Daoy (cell line): ENCODE measurements around the gene MRE11. TPM values are rescaled to one million over a fixed set of nuclear protein-coding genes. Genes with fewer than 3 reads are reported as not detected.
"Not testable (repeated sequence)": the region's sequence is repeated elsewhere in the genome, so short reads cannot be mapped to it uniquely, and the experiment has no call there.

Experiments used
- DNase-seq: peaks from one replicate; pipeline ENCODE4 v3.0.0-alpha.2; 2015; ENCODE audit warnings: low read depth
- total RNA-seq: library from RNA; depleted of rRNA; stranded (reverse); fragments of >200 nt; shearing (Covaris generic); gene quantifications from 2 replicates; pipeline ENCODE4 v1.2.3, GENCODE V29; 2014

The MRE11 gene
- total RNA-seq, 1 experiment from 2014 or later: 25.2 TPM

DNA sequence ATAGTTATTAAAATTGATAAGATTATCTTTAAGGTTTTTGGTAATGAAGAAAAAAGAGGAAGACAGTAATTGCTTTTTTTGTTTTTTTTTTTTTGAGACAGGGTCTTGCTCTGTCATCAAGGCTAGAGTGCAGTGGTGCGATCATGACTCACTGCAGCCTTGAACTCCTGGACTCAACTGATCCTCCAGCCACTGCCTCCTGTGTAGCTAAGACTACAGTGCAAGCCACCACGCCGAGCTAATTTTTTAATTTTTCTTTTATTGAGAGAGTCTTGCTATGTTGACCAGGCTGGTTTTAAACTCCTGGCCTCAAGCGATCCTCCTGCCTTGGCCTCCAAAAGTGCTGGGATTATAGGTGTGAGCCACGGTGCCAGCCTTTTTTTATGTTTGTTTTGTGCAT, 12.9 kb upstream of the MRE11 start:
- DNase-seq: not testable (repeated sequence)

GRCh38 chr11:94504689-94505293, 11.1 kb upstream of the MRE11 start:
- DNase-seq: peak; percentile 23

GRCh38 chr11:94501522-94501921, 7.9 kb upstream of the MRE11 start:
- no peak for DNase-seq

DNA sequence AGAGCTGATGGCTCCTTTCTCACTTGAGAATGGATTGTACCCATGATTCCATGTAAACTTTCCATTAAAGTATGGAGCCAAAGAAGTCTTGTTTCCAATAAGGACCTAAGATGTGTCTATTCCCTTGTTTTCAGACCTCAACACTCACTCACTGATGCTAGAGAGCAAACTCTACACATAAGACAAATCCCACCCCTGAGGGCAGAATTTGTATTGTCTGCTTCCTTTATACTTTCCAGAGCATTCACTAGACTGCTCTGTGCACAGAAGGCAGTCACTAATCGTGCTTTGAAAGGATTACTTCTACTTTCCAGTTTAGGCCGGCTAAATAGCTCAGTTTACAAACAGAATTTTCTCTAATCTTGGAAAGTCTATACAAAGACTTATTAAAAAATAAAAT, 6.5 kb upstream of the MRE11 start:
- no peak for DNase-seq

DNA sequence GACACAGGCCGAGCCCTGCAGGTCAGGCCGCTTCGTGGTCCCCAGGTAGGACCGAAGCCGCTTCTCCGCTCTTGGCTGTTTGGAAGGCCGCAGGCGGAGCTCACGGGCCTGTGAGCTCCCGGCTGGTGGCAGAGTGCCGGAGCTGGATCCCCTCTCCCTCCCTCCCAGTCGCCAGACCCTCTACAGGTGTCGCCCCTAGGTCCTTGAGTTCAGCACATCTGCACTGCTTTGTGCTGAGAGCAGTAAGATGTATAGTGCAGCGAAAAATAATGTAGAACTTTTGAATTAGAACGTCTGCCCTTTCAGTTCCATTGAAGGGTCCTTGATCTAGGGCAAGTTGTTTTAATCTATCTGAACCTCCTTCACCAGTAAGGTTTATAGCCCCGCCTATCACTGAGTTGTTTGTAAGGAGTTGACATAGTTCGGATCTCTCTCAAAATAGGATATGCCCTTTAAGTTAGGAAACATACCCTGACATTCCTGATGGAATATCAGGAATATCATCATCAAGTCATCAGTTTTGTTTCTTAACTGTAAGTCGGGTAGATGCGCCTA, 559 bp upstream of the MRE11 start:
- no peak for DNase-seq

GRCh38 chr11:94486068-94486467, 7.6 kb downstream of the MRE11 start:
- DNase-seq: no peak

DNA sequence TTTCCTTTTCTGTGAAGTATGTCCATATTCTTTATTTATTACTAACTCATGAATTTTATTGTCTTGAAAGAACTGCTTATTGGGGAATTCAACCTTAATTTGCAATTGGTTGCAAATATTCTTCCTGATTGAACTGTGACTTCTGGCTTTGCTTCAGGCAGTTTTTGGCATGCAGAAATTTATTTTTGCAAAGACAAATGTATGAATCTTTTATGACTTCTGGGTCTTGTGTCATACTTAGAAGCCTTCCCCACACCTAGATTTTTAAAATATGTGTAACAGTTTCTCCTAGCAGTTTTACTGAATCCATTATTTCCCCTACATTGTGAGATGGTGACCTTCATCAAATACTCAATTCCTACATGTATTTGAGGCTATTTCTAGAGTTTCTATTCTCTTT, 12.3 kb downstream of the MRE11 start:
- DNase-seq: no peak

- no peak for DNase-seq
These were observed 16.0 kb downstream of the MRE11 start for GRCh38 chr11:94477624-94478023.

GRCh38 chr11:94472916-94473799, 20.5 kb downstream of the MRE11 start:
- no peak for DNase-seq

DNA sequence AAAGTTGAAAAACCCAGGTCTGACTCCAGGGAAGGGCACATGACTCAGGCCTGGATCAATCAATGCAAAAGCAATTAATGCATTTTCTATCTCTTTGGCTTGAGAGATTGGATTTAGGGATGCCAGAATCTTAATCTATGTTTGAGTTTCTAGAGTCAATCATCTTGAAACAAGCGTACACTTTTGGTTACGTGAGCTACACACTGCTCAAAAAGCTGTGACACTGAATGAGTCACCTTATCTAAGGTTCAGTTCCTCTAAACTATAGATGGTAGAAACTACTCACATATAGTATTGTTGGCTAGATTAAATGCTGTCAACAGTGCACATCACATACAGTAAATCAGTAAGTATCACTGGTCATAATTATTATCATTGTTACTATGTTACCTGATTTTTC, 24.2 kb downstream of the MRE11 start:
- DNase-seq: no peak

- no peak for DNase-seq
These were observed 34.1 kb downstream of the MRE11 start for GRCh38 chr11:94459576-94459975.

GRCh38 chr11:94457118-94458029, 36.3 kb downstream of the MRE11 start:
- no peak for DNase-seq

- no peak for DNase-seq
These were observed 37.8 kb downstream of the MRE11 start for GRCh38 chr11:94455861-94456260.

GRCh38 chr11:94454301-94454700, 39.3 kb downstream of the MRE11 start:
- no peak for DNase-seq

DNA sequence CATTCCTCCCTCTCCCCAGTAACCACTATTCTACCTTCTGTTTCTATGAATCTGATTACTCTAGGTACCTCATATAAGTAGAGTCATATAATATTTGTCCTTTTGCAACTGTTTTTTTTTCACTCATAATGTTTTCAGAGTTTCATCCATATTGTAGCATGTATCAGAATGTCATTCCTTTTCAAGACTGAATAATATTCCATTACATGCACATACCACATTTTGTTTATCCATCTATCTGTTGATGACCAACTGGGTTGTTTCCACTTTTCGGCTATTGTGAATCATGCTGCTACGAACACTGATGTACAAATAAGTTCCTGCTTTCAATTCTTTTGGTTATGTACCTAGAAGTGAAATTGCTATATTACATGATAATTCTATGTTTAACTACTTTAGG, 40.7 kb downstream of the MRE11 start:
- DNase-seq: no peak

GRCh38 chr11:94450048-94450447, 43.6 kb downstream of the MRE11 start:
- DNase-seq: no peak

DNA sequence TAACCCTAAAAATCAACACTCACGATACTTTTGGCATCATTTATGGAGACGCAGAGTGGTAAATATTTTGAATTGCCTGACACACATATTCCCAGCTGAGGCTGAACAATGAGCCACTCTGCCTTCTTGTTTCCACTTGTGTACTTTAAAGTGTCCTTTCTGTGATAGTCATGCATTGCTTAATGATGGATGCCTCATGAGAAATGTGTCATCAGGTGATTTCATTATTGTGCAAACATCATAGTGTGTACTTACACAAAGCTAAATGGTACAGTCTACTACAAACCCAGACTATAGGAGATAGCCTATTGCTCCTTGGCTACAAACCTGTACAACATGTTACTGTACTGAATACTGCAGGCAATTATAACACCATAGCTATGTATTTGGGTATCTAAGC, 44.2 kb downstream of the MRE11 start:
- peak; percentile 15 for DNase-seq

DNA sequence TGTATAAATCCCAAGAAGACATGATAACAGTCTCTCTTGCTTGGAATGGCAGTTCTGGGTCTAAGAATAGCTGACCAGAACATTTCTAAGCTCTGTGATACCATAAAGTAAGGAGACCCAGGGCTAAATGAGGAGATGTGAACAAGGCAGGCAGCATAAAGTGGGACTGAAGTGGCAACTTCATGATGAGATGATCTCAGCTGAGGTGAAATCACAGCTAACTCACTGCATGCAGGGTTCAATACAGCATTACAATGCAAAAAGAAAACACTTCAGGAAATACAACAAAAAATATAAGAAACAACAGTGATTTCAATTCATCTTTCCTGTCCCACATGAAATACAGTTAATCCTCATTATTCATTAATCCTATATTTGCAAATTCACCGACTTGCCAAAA, 44.6 kb downstream of the MRE11 start:
- DNase-seq: no peak

DNA sequence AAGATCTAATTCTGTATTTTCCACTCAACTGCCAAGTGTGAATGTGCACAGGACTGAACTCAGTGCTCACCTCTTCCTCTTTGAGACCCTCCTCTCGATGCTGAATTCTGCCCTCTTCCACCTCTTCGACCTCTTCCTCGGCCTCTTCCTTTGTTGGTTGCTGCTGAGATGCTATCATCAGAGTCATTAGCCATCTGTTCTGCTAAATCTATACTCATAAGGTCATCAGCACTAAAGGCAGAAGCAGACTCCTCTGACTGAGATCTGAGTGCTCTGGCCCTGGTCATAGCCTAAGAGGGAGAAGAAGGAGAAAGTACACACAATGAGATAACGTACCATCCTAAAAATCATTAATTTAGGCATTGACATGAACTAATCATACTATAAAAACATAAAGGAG, 46.5 kb downstream of the MRE11 start:
- no peak for DNase-seq

- no peak for DNase-seq
These were observed 48.0 kb downstream of the MRE11 start for GRCh38 chr11:94445641-94446040.

DNA sequence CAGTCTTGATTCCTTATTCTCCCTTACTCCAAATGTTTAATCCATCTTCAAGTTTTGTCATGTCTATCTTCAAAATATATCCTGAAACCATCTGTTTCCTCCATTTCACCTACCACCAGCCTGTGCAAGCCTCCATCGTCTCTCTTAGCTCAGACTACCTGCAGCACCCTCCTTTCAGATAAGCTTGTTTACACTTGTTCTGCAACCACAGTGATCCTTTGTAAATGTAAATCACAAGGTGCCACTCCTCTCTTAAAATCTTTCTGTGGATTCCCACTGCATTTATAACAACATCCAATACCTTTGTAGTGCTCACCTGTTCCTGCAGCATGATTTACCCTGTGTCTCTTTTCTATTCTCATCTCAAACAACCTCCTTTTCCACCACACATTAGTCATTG, 60.6 kb downstream of the MRE11 start:
- no peak for DNase-seq

DNA sequence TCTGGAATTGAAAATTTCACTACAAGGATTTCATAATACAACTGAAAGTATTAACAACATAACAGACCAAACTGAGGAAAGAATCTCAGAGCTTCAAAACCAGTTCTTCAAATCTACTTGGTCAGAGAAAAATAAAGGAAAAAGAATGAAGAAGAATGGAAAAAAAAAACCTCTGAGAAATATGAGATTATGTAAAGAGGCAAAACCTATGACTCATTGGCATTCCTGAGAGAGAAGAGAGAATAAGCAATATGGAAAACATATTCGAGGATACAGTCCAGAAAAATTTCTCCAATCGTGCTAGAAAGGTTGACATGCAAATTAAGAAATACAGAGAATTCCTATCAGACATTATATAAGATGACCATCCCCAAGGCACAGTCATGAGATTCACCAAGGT, 69.0 kb downstream of the MRE11 start:
- DNase-seq: no peak
